ENCODE data around the gene LY6G6C.

Gene LY6G6C

GRCh38 chr6:31710523-31711219 lies 10.9 kb downstream of the LY6G6C start:
- TF ChIP-seq USF1 (IDR thresholded peaks at IDR 0.05) (no peak), MAX (IDR thresholded peaks at IDR 0.05) (no peak), NFIC (IDR thresholded peaks at IDR 0.05) (no peak), EGR1 (IDR thresholded peaks at IDR 0.05) (no peak), TEAD4 (IDR thresholded peaks at IDR 0.05) (no peak), TAF1 (IDR thresholded peaks at IDR 0.05; ENCODE audit: low read depth) (no peak), RAD21 (IDR thresholded peaks at IDR 0.05; ENCODE audit: low read depth) (no peak), REST (IDR thresholded peaks at IDR 0.05; ENCODE audit: low read depth) (no peak), ZBTB7A (IDR thresholded peaks at IDR 0.05; ENCODE audit: low read depth) (no peak), EP300 (IDR thresholded peaks at IDR 0.05; ENCODE audit: borderline replicate concordance) (no peak), CEBPB (IDR thresholded peaks at IDR 0.05) (no peak), TCF12 (IDR thresholded peaks at IDR 0.05; ENCODE audit: low read depth) (no peak), CREB1 (IDR thresholded peaks at IDR 0.05; ENCODE audit: low read depth) (no peak), YY1 (IDR thresholded peaks at IDR 0.05; ENCODE audit: low read depth) (no peak), FOXM1 (IDR thresholded peaks at IDR 0.05; ENCODE audit: borderline replicate concordance, low read depth) (no peak)

DNA sequence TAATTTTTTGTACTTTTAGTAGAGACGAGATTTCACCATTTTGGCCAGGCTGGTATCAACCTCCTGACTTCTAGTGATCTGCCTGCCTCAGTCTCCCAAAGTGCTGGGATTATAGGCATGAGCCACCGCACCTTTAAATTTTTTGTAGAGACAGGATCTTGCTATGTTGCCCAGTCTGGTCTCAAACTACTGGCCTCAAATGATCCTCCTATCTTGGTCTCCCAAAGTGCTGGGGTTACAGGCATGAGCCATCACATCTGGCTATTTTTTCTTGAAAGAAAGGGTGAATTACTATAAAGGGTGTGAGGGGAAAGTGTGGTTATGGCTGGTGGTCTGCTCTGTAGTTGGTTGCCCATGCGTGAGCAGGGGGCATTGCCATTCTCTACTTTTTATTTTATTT lies 13.3 kb downstream of the LY6G6C start:
- TF ChIP-seq ZBTB7A (IDR thresholded peaks at IDR 0.05; ENCODE audit: low read depth) = no peak
- no peak for TF ChIP-seq NFIC (IDR thresholded peaks at IDR 0.05)
- TF ChIP-seq TEAD4 (IDR thresholded peaks at IDR 0.05) = no peak
- TF ChIP-seq USF1 (IDR thresholded peaks at IDR 0.05) = no peak
- TF ChIP-seq YY1 (IDR thresholded peaks at IDR 0.05; ENCODE audit: low read depth) = no peak
- no peak for TF ChIP-seq FOXM1 (IDR thresholded peaks at IDR 0.05; ENCODE audit: borderline replicate concordance, low read depth)
- no peak for TF ChIP-seq CREB1 (IDR thresholded peaks at IDR 0.05; ENCODE audit: low read depth)
- TF ChIP-seq EGR1 (IDR thresholded peaks at IDR 0.05) = no peak
- TF ChIP-seq RAD21 (IDR thresholded peaks at IDR 0.05; ENCODE audit: low read depth) = no peak

- no peak for TF ChIP-seq ZBTB7A (IDR thresholded peaks at IDR 0.05; ENCODE audit: low read depth)
- no peak for TF ChIP-seq MAX (IDR thresholded peaks at IDR 0.05)
- TF ChIP-seq RAD21 (IDR thresholded peaks at IDR 0.05; ENCODE audit: low read depth) = no peak
- no peak for TF ChIP-seq NFIC (IDR thresholded peaks at IDR 0.05)
- no peak for TF ChIP-seq YY1 (IDR thresholded peaks at IDR 0.05; ENCODE audit: low read depth)
- TF ChIP-seq EP300 (IDR thresholded peaks at IDR 0.05; ENCODE audit: borderline replicate concordance) = no peak
- TF ChIP-seq TCF12 (IDR thresholded peaks at IDR 0.05; ENCODE audit: low read depth) = no peak
- no peak for TF ChIP-seq TAF1 (IDR thresholded peaks at IDR 0.05; ENCODE audit: low read depth)
- TF ChIP-seq CEBPB (IDR thresholded peaks at IDR 0.05) = no peak
These were observed 13.8 kb downstream of the LY6G6C start for GRCh38 chr6:31707701-31708100.

- TF ChIP-seq USF1 (IDR thresholded peaks at IDR 0.05) = no peak
These were observed 14.9 kb downstream of the LY6G6C start, which contains the start of gene LY6G6F for GRCh38 chr6:31706599-31706998. TSS of gene LY6G6F (plus strand) at chr6:31706866. CDS start at chr6:31706907, 41 bp downstream.

DNA sequence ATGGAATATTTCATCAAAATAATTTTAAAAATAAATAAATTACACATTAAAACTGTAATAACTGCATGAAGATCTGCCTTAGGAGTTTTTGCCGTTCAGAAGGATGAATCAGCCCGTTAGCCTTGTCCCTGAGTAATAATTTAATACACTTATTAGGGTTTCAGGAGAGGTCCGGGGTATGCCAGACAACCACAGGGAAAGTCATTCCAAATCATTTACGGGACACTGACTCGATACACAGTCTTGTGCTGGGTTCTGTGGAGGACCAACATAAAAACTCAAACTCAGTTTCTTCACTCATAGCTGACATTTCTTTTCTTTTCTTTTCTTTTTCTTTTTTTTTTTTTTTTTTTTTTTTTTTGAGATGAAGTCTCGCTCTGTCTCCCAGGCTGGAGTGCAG lies 15.6 kb downstream of the LY6G6C start:
- no peak for TF ChIP-seq REST (IDR thresholded peaks at IDR 0.05; ENCODE audit: low read depth)
- TF ChIP-seq EGR1 (IDR thresholded peaks at IDR 0.05) = no peak
- no peak for TF ChIP-seq TCF12 (IDR thresholded peaks at IDR 0.05; ENCODE audit: low read depth)
- no peak for TF ChIP-seq CREB1 (IDR thresholded peaks at IDR 0.05; ENCODE audit: low read depth)
- no peak for TF ChIP-seq EP300 (IDR thresholded peaks at IDR 0.05; ENCODE audit: borderline replicate concordance)
- no peak for TF ChIP-seq RAD21 (IDR thresholded peaks at IDR 0.05; ENCODE audit: low read depth)
- no peak for TF ChIP-seq FOXM1 (IDR thresholded peaks at IDR 0.05; ENCODE audit: borderline replicate concordance, low read depth)
- no peak for TF ChIP-seq NFIC (IDR thresholded peaks at IDR 0.05)
- TF ChIP-seq YY1 (IDR thresholded peaks at IDR 0.05; ENCODE audit: low read depth) = no peak
- TF ChIP-seq TEAD4 (IDR thresholded peaks at IDR 0.05) = no peak
- TF ChIP-seq MAX (IDR thresholded peaks at IDR 0.05) = no peak
